HFF-Myc (cell line): ENCODE data around the gene SP6.

Experiments
- DNase-seq: peaks from one replicate; pipeline ENCODE4 v3.0.0-alpha.2; 2011; ENCODE audit warnings: low read depth; ENCODE audit errors: extremely low read depth
- H3K4me3 ChIP-seq: replicated peaks from 2 replicates; pipeline ENCODE4 v1.5.1; 2011; ENCODE audit warnings: low read depth, mild to moderate bottlenecking, control low read depth, low read length
- CTCF ChIP-seq: IDR thresholded peaks from 2 replicates; pipeline ENCODE4 v1.5.1; 2012; ENCODE audit warnings: mild to moderate bottlenecking, low read depth, low read length, control low read depth; ENCODE audit errors: missing control alignments

The SP6 gene

GRCh38 chr17:47878203-47879027, 27.5 kb upstream of the SP6 start:
- no peak for TF ChIP-seq CTCF
- H3K4me3 ChIP-seq, result no peak overlapping the region
- no peak for DNase-seq

GRCh38 chr17:47877368-47878034, 26.5 kb upstream of the SP6 start:
- H3K4me3 ChIP-seq, result no peak overlapping the region
- DNase-seq, result no peak
- no peak for TF ChIP-seq CTCF

GRCh38 chr17:47875011-47875985, 24.3 kb upstream of the SP6 start:
- H3K4me3 ChIP-seq, result no peak overlapping the region
- no peak for TF ChIP-seq CTCF
- no peak for DNase-seq

- no peak for TF ChIP-seq CTCF
- H3K4me3 ChIP-seq, result no peak overlapping the region
- no peak for DNase-seq
Observed at GRCh38 chr17:47873200-47874090, 22.5 kb upstream of the SP6 start.

GRCh38 chr17:47872651-47873161, 21.7 kb upstream of the SP6 start:
- no peak for DNase-seq
- H3K4me3 ChIP-seq, result no peak overlapping the region
- no peak for TF ChIP-seq CTCF
